Measurements from ENCODE around the gene TANGO2. TPM values are rescaled to one million over a fixed set of nuclear protein-coding genes. Genes with fewer than 3 reads are reported as not detected.

Gene TANGO2
- total RNA-seq, 1 experiment from 2014 or later: 17.0 TPM

DNA sequence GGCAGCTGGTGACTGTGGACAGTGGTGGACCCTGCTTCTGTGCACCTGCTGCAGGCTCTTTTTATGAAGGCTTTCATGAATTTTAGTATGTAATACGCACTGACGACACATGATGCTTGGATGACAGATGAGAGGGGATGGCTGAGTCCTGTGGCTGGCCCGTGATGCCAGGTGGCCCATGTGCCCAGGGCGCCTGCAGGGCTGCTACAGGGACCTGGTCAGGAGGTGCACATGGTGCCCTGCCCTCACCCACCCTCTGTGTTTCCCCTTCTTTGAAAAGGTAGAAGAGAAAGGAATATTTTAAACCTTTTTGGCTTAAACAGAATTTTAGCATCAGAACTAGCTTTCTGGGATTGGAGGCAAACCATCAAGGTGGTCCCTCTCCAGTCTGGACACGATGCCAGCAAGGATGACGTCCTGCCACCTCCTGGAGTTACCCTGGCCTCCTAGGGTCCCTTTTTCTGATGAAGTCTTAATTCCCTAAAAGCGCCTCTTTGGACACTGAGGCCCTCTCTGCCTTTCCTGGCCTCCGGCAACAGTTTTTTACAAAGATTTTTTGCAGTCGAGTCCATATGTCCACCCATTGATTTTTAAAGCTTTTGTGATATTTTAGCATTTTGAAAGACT, 89.6 kb downstream of the TANGO2 start:
- Histone ChIP-seq H3K4me2 (ENCODE audit: low read length) (no peak overlapping the region), H3K27me3 (ENCODE audit: insufficient read depth, low read length) (no peaks in the 10 kb centered on the region), H2AFZ (ENCODE audit: low read depth, low read length, poor library complexity, severe bottlenecking) (no peak overlapping the region), H4K20me1 (ENCODE audit: insufficient read depth) (no peaks in the 10 kb centered on the region), H3K36me3 (ENCODE audit: control insufficient read depth in 1 of 2, insufficient read depth in 2 of 2, low read length in 2 of 2) (peaks cover 24 to 69% of the 10 kb centered on the region in 2 experiments; a peak in 3 of 4 replicates), H3K79me2 (ENCODE audit: insufficient read depth, low read length) (peaks cover 25% of the 10 kb centered on the region), H3K4me1 (ENCODE audit: control insufficient read depth in 1 of 2, insufficient read depth in 2 of 2, low read length in 2 of 2) (peaks cover under 1 to 5% of the 10 kb centered on the region in 2 experiments; a peak in 3 of 4 replicates), H3K4me3 (replicated peaks in 1 of 2; ENCODE audit: low read depth in 1 of 2, low read length in 2 of 2) (no peak overlapping the region), H3K9me2 (ENCODE audit: insufficient read depth) (no peaks in the 10 kb centered on the region), H3K27ac (ENCODE audit: low read depth, low read length) (peak overlapping the region; percentile 34), H3K9ac (ENCODE audit: low read length) (no peak overlapping the region; the same call in 1 of the 2 replicates), H3K9me3 (ENCODE audit: control insufficient read depth in 1 of 2, insufficient read depth in 1 of 2, low read depth in 1 of 2, low read length in 2 of 2) (no peaks in the 10 kb centered on the region)
- DNase-seq (ENCODE audit: low read depth, low spot score): no peak
- intact Hi-C loops (cut with micrococcal nuclease): loop anchor here (10.0 kb wide), 1 partner anchor 146 kb away; no protein-coding TSS in a partner anchor
- no peak for ATAC-seq
- POLR2A ChIA-PET: no interaction called here
- TSS peak; percentile 35 for BruUV-seq (replicated peaks)
- no peak for TF ChIP-seq CBX3 (IDR thresholded peaks at IDR 0.05; ENCODE audit: low read depth)
- TF ChIP-seq, protein P1, sequence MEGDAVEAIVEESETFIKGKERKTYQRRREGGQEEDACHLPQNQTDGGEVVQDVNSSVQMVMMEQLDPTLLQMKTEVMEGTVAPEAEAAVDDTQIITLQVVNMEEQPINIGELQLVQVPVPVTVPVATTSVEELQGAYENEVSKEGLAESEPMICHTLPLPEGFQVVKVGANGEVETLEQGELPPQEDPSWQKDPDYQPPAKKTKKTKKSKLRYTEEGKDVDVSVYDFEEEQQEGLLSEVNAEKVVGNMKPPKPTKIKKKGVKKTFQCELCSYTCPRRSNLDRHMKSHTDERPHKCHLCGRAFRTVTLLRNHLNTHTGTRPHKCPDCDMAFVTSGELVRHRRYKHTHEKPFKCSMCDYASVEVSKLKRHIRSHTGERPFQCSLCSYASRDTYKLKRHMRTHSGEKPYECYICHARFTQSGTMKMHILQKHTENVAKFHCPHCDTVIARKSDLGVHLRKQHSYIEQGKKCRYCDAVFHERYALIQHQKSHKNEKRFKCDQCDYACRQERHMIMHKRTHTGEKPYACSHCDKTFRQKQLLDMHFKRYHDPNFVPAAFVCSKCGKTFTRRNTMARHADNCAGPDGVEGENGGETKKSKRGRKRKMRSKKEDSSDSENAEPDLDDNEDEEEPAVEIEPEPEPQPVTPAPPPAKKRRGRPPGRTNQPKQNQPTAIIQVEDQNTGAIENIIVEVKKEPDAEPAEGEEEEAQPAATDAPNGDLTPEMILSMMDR (IDR thresholded peaks at IDR 0.05 in 2 of 3, conservative IDR thresholded peaks at IDR 0.05 in 1 of 3; ENCODE audit: borderline replicate concordance in 1 of 3, insufficient read depth in 1 of 3, low read depth in 2 of 3, low read length in 2 of 3): no peak
- TF ChIP-seq SRF (IDR thresholded peaks at IDR 0.05; ENCODE audit: low read depth): no peak
- TF ChIP-seq POLR2AphosphoS5 (IDR thresholded peaks at IDR 0.05; ENCODE audit: low read depth, low read length): no peak
- TF ChIP-seq FOSL1 (IDR thresholded peaks at IDR 0.05; ENCODE audit: low read depth): no peak
- TF ChIP-seq ELF1 (IDR thresholded peaks at IDR 0.05; ENCODE audit: borderline replicate concordance, low read depth): no peak
- no peak for TF ChIP-seq JUND (IDR thresholded peaks at IDR 0.05)
- no peak for TF ChIP-seq SP1 (IDR thresholded peaks at IDR 0.05; ENCODE audit: low read depth)
- no peak for TF ChIP-seq POLR2A (IDR thresholded peaks at IDR 0.05; ENCODE audit: borderline replicate concordance, extremely low read depth, insufficient read depth, insufficient read length)
- RAD21 ChIA-PET (ENCODE audit: low non-redundant PET in 1 of 2, low total read pairs in 2 of 2, uncharacterized antibody in 2 of 2, unreplicated experiment in 2 of 2): no interaction called here
- CTCF ChIA-PET: no interaction called here

Data from HCT116 (cell line).